ENCODE results near the gene CTNNBIP1.
A peak's percentile ranks its signal among the peaks of the same experiment; 100 is the strongest.

CTNNBIP1 gene

DNA sequence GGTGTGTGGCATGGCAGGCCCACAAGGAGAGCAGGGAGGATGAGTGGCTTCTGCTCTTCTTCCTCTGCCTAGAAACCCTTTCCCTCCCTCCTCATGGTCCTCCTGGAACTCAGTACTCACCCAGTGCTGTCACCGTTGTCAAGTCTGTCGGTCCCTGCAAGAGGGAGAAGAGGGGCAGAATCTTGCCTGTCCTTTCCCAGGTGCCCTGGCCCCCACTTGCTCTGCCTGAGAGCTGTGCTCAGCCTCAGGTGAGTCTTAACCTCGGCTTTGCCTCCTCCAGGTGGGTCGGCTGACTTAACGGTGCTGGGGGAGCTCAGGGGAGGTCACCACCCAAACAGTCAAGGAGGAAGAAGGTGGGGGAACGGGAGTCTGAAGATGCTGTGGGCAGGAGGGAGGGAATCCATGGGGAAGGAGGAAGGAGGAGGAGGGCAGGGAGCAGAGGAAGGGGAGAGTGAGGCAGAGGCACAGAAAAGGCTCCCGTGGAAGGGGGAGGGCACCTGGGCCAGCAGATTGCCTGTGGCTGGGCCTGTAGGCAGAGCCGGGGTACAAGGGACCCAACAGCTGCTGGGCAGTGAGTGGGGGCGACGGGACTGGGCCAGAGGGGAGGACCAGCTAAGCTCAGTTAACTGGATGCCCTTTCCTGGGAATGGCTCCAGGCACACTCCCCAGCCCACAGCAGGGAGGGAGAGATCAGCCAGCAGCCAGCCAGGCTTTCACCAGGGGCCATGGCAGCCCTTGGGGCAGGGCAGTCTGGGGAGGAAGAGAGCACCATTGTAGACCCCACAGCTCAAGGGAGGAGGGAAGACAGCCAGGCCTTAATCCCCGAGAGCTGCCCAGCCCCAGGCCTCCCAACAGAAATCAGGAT is 26.3 kb downstream of the CTNNBIP1 start:
- TF ChIP-seq TAF1 (IDR thresholded peaks at IDR 0.05; ENCODE audit: low read depth, low read length) = no peak
- TF ChIP-seq POLR2AphosphoS5 (IDR thresholded peaks at IDR 0.05; ENCODE audit: low read depth, low read length) = no peak
- no peak for TF ChIP-seq POU2F2 (IDR thresholded peaks at IDR 0.05; ENCODE audit: low read depth, low read length)
- TF ChIP-seq PAX5 (IDR thresholded peaks at IDR 0.05; ENCODE audit: insufficient read depth, low read length, severe bottlenecking) = no peak
- TF ChIP-seq POLR2A (IDR thresholded peaks at IDR 0.05; ENCODE audit: low read depth, low read length) = no peak
- TF ChIP-seq SPI1 (IDR thresholded peaks at IDR 0.05; ENCODE audit: low read depth, low read length) = no peak
- FAIRE-seq = no peak
- DNase-seq (ENCODE audit: insufficient read length, low spot score) = no peak

DNA sequence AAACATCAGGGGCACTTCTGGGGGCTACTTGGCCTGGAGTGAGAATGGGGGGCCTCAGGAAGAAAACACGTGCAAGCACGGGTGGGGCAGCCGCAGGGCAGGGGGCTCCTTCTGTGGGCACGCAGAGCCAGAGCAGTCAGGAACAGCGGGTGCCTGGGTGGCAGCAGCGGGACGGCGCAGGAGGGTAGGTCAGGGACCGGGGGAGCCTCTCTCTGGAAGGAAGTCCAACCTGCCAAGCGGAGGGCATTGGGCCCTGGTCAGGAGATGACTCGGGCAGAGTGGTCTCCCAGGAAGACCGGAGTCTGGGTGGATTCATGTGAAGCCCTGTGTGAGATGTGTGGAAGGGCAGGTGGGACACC is 27.1 kb downstream of the CTNNBIP1 start:
- FAIRE-seq (no peak), DNase-seq (ENCODE audit: insufficient read length, low spot score) (no peak)
- TF ChIP-seq SPI1 (IDR thresholded peaks at IDR 0.05; ENCODE audit: low read depth, low read length) (no peak), POLR2AphosphoS5 (IDR thresholded peaks at IDR 0.05; ENCODE audit: low read depth, low read length) (no peak), POLR2A (IDR thresholded peaks at IDR 0.05; ENCODE audit: low read depth, low read length) (no peak), POU2F2 (IDR thresholded peaks at IDR 0.05; ENCODE audit: low read depth, low read length) (no peak), TAF1 (IDR thresholded peaks at IDR 0.05; ENCODE audit: low read depth, low read length) (no peak), PAX5 (IDR thresholded peaks at IDR 0.05; ENCODE audit: insufficient read depth, low read length, severe bottlenecking) (no peak)

DNA sequence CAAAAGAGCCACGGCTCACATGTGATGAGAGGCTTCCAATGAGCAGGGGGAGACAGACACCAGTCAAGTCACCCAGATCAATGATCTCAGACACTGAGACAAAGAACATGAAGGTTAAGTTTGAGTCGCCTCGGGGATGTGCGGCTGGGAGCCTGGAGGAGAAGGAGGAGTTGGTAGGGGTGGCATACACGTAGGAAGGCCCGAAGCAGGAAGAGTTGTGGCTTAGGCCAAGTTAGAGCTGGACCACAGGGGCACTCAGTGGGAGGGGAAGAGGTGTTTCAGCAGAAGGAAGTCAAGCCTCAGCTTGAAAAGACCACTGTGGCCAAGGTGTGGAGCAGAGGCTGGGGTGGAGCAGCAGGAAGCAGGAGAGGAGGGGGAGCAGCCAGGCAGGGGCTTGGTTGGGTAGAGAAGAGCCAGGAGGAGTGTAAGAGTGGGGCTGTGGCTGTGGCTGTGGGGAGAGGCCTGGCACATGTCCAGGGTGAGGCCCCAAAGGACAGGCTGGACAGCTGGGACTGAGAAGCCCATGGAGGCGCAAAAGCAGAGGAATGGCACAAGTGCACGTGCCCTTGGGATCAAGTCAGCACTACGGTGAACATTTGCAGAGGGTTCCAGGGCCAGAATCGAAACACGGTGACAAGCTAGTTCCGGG is 27.6 kb downstream of the CTNNBIP1 start:
- DNase-seq (ENCODE audit: insufficient read length, low spot score) = no peak
- TF ChIP-seq POLR2A (IDR thresholded peaks at IDR 0.05; ENCODE audit: low read depth, low read length) (no peak), PAX5 (IDR thresholded peaks at IDR 0.05; ENCODE audit: insufficient read depth, low read length, severe bottlenecking) (no peak), SPI1 (IDR thresholded peaks at IDR 0.05; ENCODE audit: low read depth, low read length) (no peak), TAF1 (IDR thresholded peaks at IDR 0.05; ENCODE audit: low read depth, low read length) (no peak), POLR2AphosphoS5 (IDR thresholded peaks at IDR 0.05; ENCODE audit: low read depth, low read length) (no peak), POU2F2 (IDR thresholded peaks at IDR 0.05; ENCODE audit: low read depth, low read length) (no peak)
- FAIRE-seq = peak; percentile 87

DNA sequence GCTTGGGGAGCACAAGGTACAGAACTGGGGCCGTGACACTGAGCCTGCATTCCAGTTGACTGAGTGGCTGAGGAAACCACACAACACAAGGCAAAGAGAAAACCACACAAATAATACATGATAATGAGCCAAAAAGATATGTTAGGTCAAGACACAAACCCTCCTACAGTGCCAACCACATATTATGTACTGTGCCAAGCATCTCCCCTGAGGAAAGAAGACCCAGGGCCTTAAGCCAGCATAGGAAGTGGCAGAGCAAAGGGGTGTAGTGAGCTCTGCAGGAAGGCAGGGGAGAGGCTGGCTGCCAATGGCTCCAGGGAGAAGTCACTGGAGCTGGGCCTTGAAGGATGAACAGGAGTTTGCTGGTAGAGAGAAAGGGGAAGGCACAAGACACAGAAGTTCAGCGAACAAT is 28.2 kb downstream of the CTNNBIP1 start:
- FAIRE-seq (no peak), DNase-seq (ENCODE audit: insufficient read length, low spot score) (no peak)
- TF ChIP-seq POLR2A (IDR thresholded peaks at IDR 0.05; ENCODE audit: low read depth, low read length) (no peak), POLR2AphosphoS5 (IDR thresholded peaks at IDR 0.05; ENCODE audit: low read depth, low read length) (no peak), SPI1 (IDR thresholded peaks at IDR 0.05; ENCODE audit: low read depth, low read length) (no peak), PAX5 (IDR thresholded peaks at IDR 0.05; ENCODE audit: insufficient read depth, low read length, severe bottlenecking) (no peak), TAF1 (IDR thresholded peaks at IDR 0.05; ENCODE audit: low read depth, low read length) (no peak), POU2F2 (IDR thresholded peaks at IDR 0.05; ENCODE audit: low read depth, low read length) (no peak)

DNA sequence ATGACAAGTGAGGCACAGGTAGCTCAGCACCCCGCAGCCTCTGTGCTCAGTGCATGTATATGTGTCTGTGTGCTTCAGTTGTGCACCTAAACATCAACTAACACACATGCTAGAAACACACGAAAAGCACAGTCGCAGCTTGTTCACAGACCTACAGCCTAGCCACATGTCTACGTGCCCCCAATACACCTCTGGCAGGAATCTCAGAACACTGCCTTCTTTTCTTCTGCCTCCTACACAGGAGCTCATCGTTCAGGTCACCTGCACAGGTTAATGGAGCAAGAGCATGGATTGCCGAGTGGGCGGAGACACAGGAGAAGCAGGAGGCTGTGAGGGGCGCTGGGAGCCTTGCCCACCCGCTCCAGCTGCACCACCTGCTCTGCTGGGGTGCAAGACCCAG is 31.7 kb downstream of the CTNNBIP1 start:
- DNase-seq (ENCODE audit: insufficient read length, low spot score) (no peak), FAIRE-seq (no peak)
- TF ChIP-seq TAF1 (IDR thresholded peaks at IDR 0.05; ENCODE audit: low read depth, low read length) (no peak), POU2F2 (IDR thresholded peaks at IDR 0.05; ENCODE audit: low read depth, low read length) (no peak), SPI1 (IDR thresholded peaks at IDR 0.05; ENCODE audit: low read depth, low read length) (no peak)

DNA sequence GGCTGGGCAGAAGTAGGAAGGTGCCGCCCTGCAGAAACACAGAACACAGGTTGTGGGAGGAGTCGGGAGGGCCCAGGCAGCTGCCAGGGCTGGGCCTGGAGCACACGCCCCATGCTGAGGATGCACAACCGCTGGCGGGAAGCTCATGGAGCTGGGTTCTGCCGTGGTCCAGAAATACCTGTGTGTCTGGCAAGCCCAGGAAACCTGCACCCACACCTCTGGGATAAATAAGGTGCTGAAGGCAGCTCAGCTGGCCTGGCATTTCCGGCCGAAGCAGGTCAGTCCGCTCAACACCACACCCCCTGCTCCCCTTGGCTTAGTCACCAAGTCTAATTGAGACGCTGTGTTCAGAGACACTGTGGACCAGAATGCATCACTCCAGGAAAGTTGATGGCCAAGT is 32.1 kb downstream of the CTNNBIP1 start:
- DNase-seq (ENCODE audit: insufficient read length, low spot score) (no peak), FAIRE-seq (no peak)
- no peak for TF ChIP-seq POU2F2 (IDR thresholded peaks at IDR 0.05; ENCODE audit: low read depth, low read length)
- TF ChIP-seq POLR2A (IDR thresholded peaks at IDR 0.05; ENCODE audit: low read depth, low read length) = no peak
- no peak for TF ChIP-seq TAF1 (IDR thresholded peaks at IDR 0.05; ENCODE audit: low read depth, low read length)
- TF ChIP-seq PAX5 (IDR thresholded peaks at IDR 0.05; ENCODE audit: insufficient read depth, low read length, severe bottlenecking) = no peak
- no peak for TF ChIP-seq POLR2AphosphoS5 (IDR thresholded peaks at IDR 0.05; ENCODE audit: low read depth, low read length)
- TF ChIP-seq SPI1 (IDR thresholded peaks at IDR 0.05; ENCODE audit: low read depth, low read length) = no peak

DNA sequence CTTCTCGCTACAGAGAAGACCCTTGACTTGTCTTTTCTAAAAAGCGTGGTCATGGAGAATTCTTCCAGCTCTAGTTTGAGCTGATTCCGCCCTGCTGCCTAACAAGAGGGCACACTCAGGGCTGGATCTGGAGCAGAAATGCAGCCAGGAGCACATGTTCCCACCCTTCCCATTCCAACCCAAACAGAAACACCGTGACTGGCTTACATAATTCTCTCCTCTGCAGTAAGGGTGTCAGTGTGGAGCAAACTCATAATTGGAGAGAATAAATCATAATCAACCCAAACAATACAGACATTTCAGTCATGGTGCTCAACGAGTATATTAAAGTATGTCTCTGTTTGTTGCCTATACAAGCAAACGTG is 34.5 kb downstream of the CTNNBIP1 start:
- DNase-seq (ENCODE audit: insufficient read length, low spot score) (no peak), FAIRE-seq (no peak)
- TF ChIP-seq PAX5 (IDR thresholded peaks at IDR 0.05; ENCODE audit: insufficient read depth, low read length, severe bottlenecking) (no peak), POU2F2 (IDR thresholded peaks at IDR 0.05; ENCODE audit: low read depth, low read length) (no peak), TAF1 (IDR thresholded peaks at IDR 0.05; ENCODE audit: low read depth, low read length) (no peak), POLR2A (IDR thresholded peaks at IDR 0.05; ENCODE audit: low read depth, low read length) (no peak), SPI1 (IDR thresholded peaks at IDR 0.05; ENCODE audit: low read depth, low read length) (no peak), POLR2AphosphoS5 (IDR thresholded peaks at IDR 0.05; ENCODE audit: low read depth, low read length) (no peak)

DNA sequence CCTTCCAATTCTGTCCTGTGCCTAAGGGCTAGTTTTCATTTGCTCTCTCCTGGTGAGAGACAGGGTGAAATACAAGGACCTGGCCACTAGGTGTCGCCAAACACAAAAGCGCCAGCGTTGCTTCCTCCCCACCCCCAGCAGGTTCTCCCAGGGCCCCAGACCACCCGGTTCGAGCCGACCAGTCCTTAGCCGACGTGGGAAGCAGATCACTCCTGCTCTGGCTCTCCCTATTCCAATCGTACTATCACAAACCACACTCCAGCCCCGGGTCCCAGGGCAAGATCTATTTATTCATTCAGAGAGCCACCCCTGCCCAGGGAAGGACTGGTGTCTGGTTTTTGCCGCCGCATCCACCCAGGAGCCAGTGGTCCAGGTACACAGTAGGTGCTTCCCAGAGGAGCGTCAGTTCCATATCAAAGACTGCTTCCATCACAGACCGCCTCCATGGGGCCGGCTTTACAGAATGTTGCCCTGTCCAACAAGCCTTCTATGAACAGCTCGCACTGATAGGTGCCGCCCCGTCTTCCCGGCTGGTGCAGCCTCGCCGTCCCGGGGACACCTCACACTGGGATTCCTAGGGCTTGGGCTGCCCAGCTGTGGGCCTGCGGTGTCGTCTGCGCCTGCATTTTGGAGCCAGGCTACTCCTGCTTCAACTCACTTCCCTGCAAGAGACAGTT is 35.0 kb downstream of the CTNNBIP1 start:
- no peak for TF ChIP-seq TAF1 (IDR thresholded peaks at IDR 0.05; ENCODE audit: low read depth, low read length)
- TF ChIP-seq SPI1 (IDR thresholded peaks at IDR 0.05; ENCODE audit: low read depth, low read length) = 0 out of 2 replicates have a peak, but pooled peaks have one; percentile 6
- TF ChIP-seq POLR2A (IDR thresholded peaks at IDR 0.05; ENCODE audit: low read depth, low read length) = no peak
- FAIRE-seq (peak; percentile 90), DNase-seq (ENCODE audit: insufficient read length, low spot score) (peak; percentile 97)

DNA sequence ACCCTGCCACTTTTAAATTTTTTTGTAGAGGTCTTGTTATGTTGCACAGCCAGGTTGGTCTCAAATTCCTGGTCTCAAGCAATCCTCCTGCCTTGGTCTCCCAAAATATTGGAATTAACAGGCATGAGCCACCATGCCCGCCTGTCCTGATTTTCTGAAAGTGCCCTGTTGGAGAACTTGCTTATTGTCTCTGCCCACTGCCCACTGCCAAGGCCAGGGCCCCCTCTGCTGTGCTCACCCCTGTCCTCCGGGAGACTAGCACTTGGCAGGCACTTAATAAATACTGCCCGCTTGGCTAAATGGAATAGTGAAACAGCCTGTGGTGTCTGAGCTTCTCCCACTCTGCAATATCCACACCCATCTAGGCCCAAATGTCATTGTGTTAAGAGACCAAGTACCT is 35.7 kb downstream of the CTNNBIP1 start:
- no peak for TF ChIP-seq PAX5 (IDR thresholded peaks at IDR 0.05; ENCODE audit: insufficient read depth, low read length, severe bottlenecking)
- TF ChIP-seq POU2F2 (IDR thresholded peaks at IDR 0.05; ENCODE audit: low read depth, low read length) = no peak
- TF ChIP-seq POLR2AphosphoS5 (IDR thresholded peaks at IDR 0.05; ENCODE audit: low read depth, low read length) = no peak
- TF ChIP-seq POLR2A (IDR thresholded peaks at IDR 0.05; ENCODE audit: low read depth, low read length) = no peak
- no peak for TF ChIP-seq SPI1 (IDR thresholded peaks at IDR 0.05; ENCODE audit: low read depth, low read length)
- TF ChIP-seq TAF1 (IDR thresholded peaks at IDR 0.05; ENCODE audit: low read depth, low read length) = no peak
- DNase-seq (ENCODE audit: insufficient read length, low spot score) (no peak), FAIRE-seq (peak; percentile 9)
